Vagina (tissue), 2 donors: ENCODE data around the gene TLCD3A. TPM values are rescaled to one million over a fixed set of nuclear protein-coding genes. Genes with fewer than 3 reads are reported as not detected.
"Not testable (repeated sequence)": the region's sequence is repeated elsewhere in the genome, so short reads cannot be mapped to it uniquely, and the experiment has no call there.

Experiments
- DNase-seq, 2 donors: peaks; one replicate each; pipeline ENCODE4 v3.0.0-alpha.2; 2017; ENCODE audit errors: extremely low spot score in 2 of 2
- H3K27ac ChIP-seq: fragments of 200-600 bp; sonication (generic); one replicate; pipeline ENCODE4 v1.5.1; 2019
- H3K27me3 ChIP-seq: fragments of 200-600 bp; sonication (generic); one replicate; pipeline ENCODE4 v1.5.1; 2019
- H3K36me3 ChIP-seq, 2 donors: fragments of 200-600 bp; sonication (generic); one replicate each; pipeline ENCODE4 v1.5.1; 2017 to 2019
- H3K4me1 ChIP-seq: fragments of 200-600 bp; sonication (generic); one replicate; pipeline ENCODE4 v1.5.1; 2019
- H3K4me3 ChIP-seq, 2 donors: fragments of 200-600 bp; sonication (generic); 1 replicate in 1 of 2; 2 replicates in 1 of 2; pipeline ENCODE4 v1.5.1; 2016 to 2019
- H3K9me3 ChIP-seq: fragments of 200-600 bp; sonication (generic); one replicate; pipeline ENCODE4 v1.5.1; 2019
- CTCF ChIP-seq, 3 experiments: fragments of 450-650 bp in 2 of 3; fragments of 200-600 bp in 1 of 3; sonication (generic) in 1 of 3; IDR thresholded peaks; one replicate each; pipeline ENCODE4 v1.5.1; 2017 to 2019; ENCODE audit warnings: antibody characterized with exemption in 3 of 3, mild to moderate bottlenecking in 2 of 3, moderate library complexity in 2 of 3
- POLR2A ChIP-seq, 2 donors: fragments of 450-650 bp; IDR thresholded peaks; one replicate each; pipeline ENCODE4 v1.6.1; 2017; ENCODE audit warnings: antibody characterized with exemption in 2 of 2, mild to moderate bottlenecking in 2 of 2, moderate library complexity in 2 of 2
- POLR2AphosphoS5 ChIP-seq, 2 donors: sonication (generic); formaldehyde crosslinking; IDR thresholded peaks; one replicate each; pipeline ENCODE4 v1.9.0; 2017; ENCODE audit warnings: antibody characterized with exemption in 2 of 2, mild to moderate bottlenecking in 2 of 2, low read depth in 1 of 2; ENCODE audit not compliant: insufficient read depth in 1 of 2
- intact Hi-C: fragments of 100-400 bp; cut with DNase I; formaldehyde crosslinking; loops from one replicate; pipeline ENCODE4 v1.15.1; 2023
- total RNA-seq: library from RNA; depleted of rRNA; stranded (reverse); fragments of >200 nt; gene quantifications from one replicate; pipeline ENCODE4 v1.2.3, GENCODE V29; 2016

Gene TLCD3A
- total RNA-seq, 1 donor from 2014 or later, result 18.7 TPM

- H3K36me3 ChIP-seq, result peaks cover 0 to 68% of the 10 kb centered on the region in 2 donors
These were observed 10.7 kb downstream of the TLCD3A start for GRCh38 chr17:743139-743538.

GRCh38 chr17:744937-745336, 12.5 kb downstream of the TLCD3A start:
- no peaks in the 10 kb centered on the region for H3K27me3 ChIP-seq
- H3K27ac ChIP-seq, result no peak overlapping the region
- no peak for DNase-seq
- intact Hi-C loops, result no loop called here
- no peaks in the 10 kb centered on the region for H3K9me3 ChIP-seq
- H3K4me1 ChIP-seq, result peaks cover 5% of the 10 kb centered on the region
- TF ChIP-seq CTCF (IDR thresholded peaks at IDR 0.05) (no peak), POLR2AphosphoS5 (IDR thresholded peaks at IDR 0.05; ENCODE audit: insufficient read depth in 1 of 2, low read depth in 1 of 2) (no peak), POLR2A (IDR thresholded peaks at IDR 0.05) (no peak)
- H3K4me3 ChIP-seq, result no peak overlapping the region
- H3K36me3 ChIP-seq, result peaks cover 0 to 55% of the 10 kb centered on the region in 2 donors

More at GRCh38 chr17:743139-743538, 10.7 kb downstream of the TLCD3A start:
- H3K9me3 ChIP-seq, result no peaks in the 10 kb centered on the region
- no peaks in the 10 kb centered on the region for H3K27me3 ChIP-seq
- H3K27ac ChIP-seq, result no peak overlapping the region
- no peak for DNase-seq
- H3K4me1 ChIP-seq, result no peaks in the 10 kb centered on the region
- no peak for TF ChIP-seq POLR2AphosphoS5 (IDR thresholded peaks at IDR 0.05; ENCODE audit: insufficient read depth in 1 of 2, low read depth in 1 of 2)
- TF ChIP-seq CTCF (IDR thresholded peaks at IDR 0.05), result no peak
- TF ChIP-seq POLR2A (IDR thresholded peaks at IDR 0.05), result no peak
- intact Hi-C loops, result no loop called here
- H3K4me3 ChIP-seq, result no peak overlapping the region

- intact Hi-C loops, result no loop called here
- Histone ChIP-seq H3K27me3 (no peaks in the 10 kb centered on the region), H3K36me3 (peaks cover 0 to 55% of the 10 kb centered on the region in 2 donors), H3K27ac (no peak overlapping the region), H3K4me1 (peaks cover 9% of the 10 kb centered on the region), H3K4me3 (no peak overlapping the region), H3K9me3 (no peaks in the 10 kb centered on the region)
- no peak for DNase-seq
- TF ChIP-seq CTCF (IDR thresholded peaks at IDR 0.05) (no peak), POLR2A (IDR thresholded peaks at IDR 0.05) (no peak), POLR2AphosphoS5 (IDR thresholded peaks at IDR 0.05; ENCODE audit: insufficient read depth in 1 of 2, low read depth in 1 of 2) (no peak)
These were observed 13.0 kb downstream of the TLCD3A start for GRCh38 chr17:745406-745805.

- H3K4me3 ChIP-seq, result no peak overlapping the region
- H3K4me1 ChIP-seq, result peaks cover 17% of the 10 kb centered on the region
- no peaks in the 10 kb centered on the region for H3K9me3 ChIP-seq
- H3K36me3 ChIP-seq, result peaks cover 0 to 49% of the 10 kb centered on the region in 2 donors
- H3K27me3 ChIP-seq, result no peaks in the 10 kb centered on the region
- TF ChIP-seq POLR2AphosphoS5 (IDR thresholded peaks at IDR 0.05; ENCODE audit: insufficient read depth in 1 of 2, low read depth in 1 of 2) (no peak), CTCF (IDR thresholded peaks at IDR 0.05) (no peak), POLR2A (IDR thresholded peaks at IDR 0.05) (no peak)
- no peak overlapping the region for H3K27ac ChIP-seq
- DNase-seq, result no peak
- intact Hi-C loops, result no loop called here
These were observed 13.8 kb downstream of the TLCD3A start for GRCh38 chr17:746181-746580.

GRCh38 chr17:746783-747629, 14.6 kb downstream of the TLCD3A start:
- H3K27ac ChIP-seq, result no peak overlapping the region
- intact Hi-C loops, result no loop called here
- peaks cover 21% of the 10 kb centered on the region for H3K4me1 ChIP-seq
- peaks cover 0 to 41% of the 10 kb centered on the region in 2 donors for H3K36me3 ChIP-seq
- H3K27me3 ChIP-seq, result no peaks in the 10 kb centered on the region
- H3K4me3 ChIP-seq, result no peak overlapping the region
- TF ChIP-seq POLR2AphosphoS5 (IDR thresholded peaks at IDR 0.05; ENCODE audit: insufficient read depth in 1 of 2, low read depth in 1 of 2), result no peak
- TF ChIP-seq POLR2A (IDR thresholded peaks at IDR 0.05), result no peak
- TF ChIP-seq CTCF (IDR thresholded peaks at IDR 0.05), result no peak
- H3K9me3 ChIP-seq, result no peaks in the 10 kb centered on the region
- no peak for DNase-seq

- intact Hi-C loops, H3K27me3 ChIP-seq, H3K9me3 ChIP-seq, H3K4me3 ChIP-seq, DNase-seq, H3K27ac ChIP-seq: not testable (repeated sequence)
- Histone ChIP-seq H3K4me1 (peaks cover 21% of the 10 kb centered on the region), H3K36me3 (peaks cover 0 to 38% of the 10 kb centered on the region in 2 donors)
These were observed 16.2 kb downstream of the TLCD3A start for GRCh38 chr17:748604-749003.

- intact Hi-C loops, DNase-seq, H3K4me3 ChIP-seq, H3K27me3 ChIP-seq, H3K9me3 ChIP-seq, H3K27ac ChIP-seq: not testable (repeated sequence)
- H3K4me1 ChIP-seq, result peaks cover 21% of the 10 kb centered on the region
- peaks cover 0 to 33% of the 10 kb centered on the region in 2 donors for H3K36me3 ChIP-seq
These were observed 17.0 kb downstream of the TLCD3A start for GRCh38 chr17:749359-749758.
